GM23338 (cell line): ENCODE results near the gene ONECUT3. TPM values are rescaled to one million over a fixed set of nuclear protein-coding genes. Genes with fewer than 3 reads are reported as not detected.

Experiments used
- ATAC-seq: fragments of 200-7000 bp; cut with Tn5 transposase; 3 replicates; pipeline ENCODE4 v1.9.1; 2020
- DNase-seq: peaks from one replicate; pipeline ENCODE4 v3.0.0-alpha.2; 2015; ENCODE audit warnings: low spot score
- H2AFZ ChIP-seq: fragments of 200-600 bp; sonication (generic); 2 replicates; pipeline ENCODE4 v1.8.0; 2016; ENCODE audit warnings: antibody characterized with exemption, mild to moderate bottlenecking, moderate library complexity
- H3F3A ChIP-seq: fragments of 200-600 bp; sonication (generic); replicated peaks from 2 replicates; pipeline ENCODE4 v1.8.0; 2017; ENCODE audit warnings: antibody characterized with exemption, mixed run types, low read depth
- H3K27ac ChIP-seq: fragments of 200-600 bp; sonication (generic); 2 replicates; pipeline ENCODE4 v1.6.1; 2016; ENCODE audit warnings: low read depth
- H3K27me3 ChIP-seq: fragments of 200-600 bp; sonication (generic); 2 replicates; pipeline ENCODE4 v1.8.0; 2016; ENCODE audit warnings: mild to moderate bottlenecking, mixed run types, moderate library complexity; ENCODE audit not compliant: insufficient read depth
- H3K36me3 ChIP-seq: fragments of 200-600 bp; sonication (generic); 2 replicates; pipeline ENCODE4 v1.8.0; 2016; ENCODE audit warnings: mild to moderate bottlenecking; ENCODE audit not compliant: insufficient read depth
- H3K4me1 ChIP-seq: fragments of 200-600 bp; sonication (generic); 2 replicates; pipeline ENCODE4 v1.8.0; 2016; ENCODE audit warnings: mild to moderate bottlenecking, moderate library complexity; ENCODE audit not compliant: insufficient read depth
- H3K4me2 ChIP-seq: fragments of 200-600 bp; sonication (generic); 2 replicates; pipeline ENCODE4 v1.7.1; 2017; ENCODE audit warnings: mixed run types
- H3K4me3 ChIP-seq: fragments of 200-600 bp; sonication (generic); 2 replicates; pipeline ENCODE4 v1.6.1; 2016; ENCODE audit warnings: mixed run types
- H3K79me2 ChIP-seq: fragments of 200-600 bp; sonication (generic); replicated peaks from 2 replicates; pipeline ENCODE4 v1.8.0; 2017; ENCODE audit warnings: mild to moderate bottlenecking; ENCODE audit not compliant: insufficient read depth
- H3K9me2 ChIP-seq: fragments of 200-600 bp; sonication (generic); 2 replicates; pipeline ENCODE4 v1.8.0; 2017; ENCODE audit not compliant: insufficient read depth
- H4K20me1 ChIP-seq: fragments of 200-600 bp; sonication (generic); replicated peaks from 2 replicates; pipeline ENCODE4 v1.8.0; 2017; ENCODE audit warnings: mild to moderate bottlenecking; ENCODE audit not compliant: insufficient read depth
- H3K27ac Mint-ChIP-seq: 2 replicates; pipeline ENCODE4 v1.8.0; 2020; ENCODE audit warnings: inconsistent platforms, mild to moderate bottlenecking, moderate library complexity, mixed read lengths
- H3K27me3 Mint-ChIP-seq: 3 replicates; pipeline ENCODE4 v1.8.0; 2022; ENCODE audit warnings: low read depth, mild to moderate bottlenecking, moderate library complexity, mixed read lengths, inconsistent platforms; ENCODE audit not compliant: insufficient read depth, poor library complexity
- H3K36me3 Mint-ChIP-seq: 3 replicates; pipeline ENCODE4 v1.8.0; 2021; ENCODE audit warnings: low read depth, mild to moderate bottlenecking, inconsistent platforms, moderate library complexity, mixed read lengths
- H3K4me1 Mint-ChIP-seq: 3 replicates; pipeline ENCODE4 v1.8.0; 2020; ENCODE audit warnings: mild to moderate bottlenecking, inconsistent platforms, mixed read lengths
- H3K4me3 Mint-ChIP-seq: 3 replicates; pipeline ENCODE4 v1.8.0; 2021; ENCODE audit warnings: moderate library complexity, mild to moderate bottlenecking, inconsistent platforms, mixed read lengths
- H3K9me3 Mint-ChIP-seq: 3 replicates; pipeline ENCODE4 v1.8.0; 2020; ENCODE audit warnings: moderate library complexity, mild to moderate bottlenecking, inconsistent platforms, mixed read lengths
- CREB1 ChIP-seq: fragments of 250-450 bp; sonication (Bioruptor Pico); IDR thresholded peaks from 2 replicates; pipeline ENCODE4 v1.5.0; 2020; ENCODE audit warnings: low read depth, mild to moderate bottlenecking, moderate library complexity
- CTCF ChIP-seq, 2 experiments: fragments of 200-600 bp in 1 of 2; sonication (generic) in 1 of 2; conservative IDR thresholded peaks; 2 replicates each; pipeline versions ENCODE4 v1.5.1 to v1.6.1; 2016 to 2017; ENCODE audit warnings: antibody characterized with exemption in 2 of 2, low read depth in 2 of 2, mild to moderate bottlenecking in 2 of 2, moderate library complexity in 1 of 2
- ETS1 ChIP-seq: IDR thresholded peaks from 2 replicates; pipeline ENCODE4 v1.6.1; 2016; ENCODE audit warnings: antibody characterized with exemption
- EZH2 ChIP-seq: fragments of 200-600 bp; sonication (generic); IDR thresholded peaks from one replicate; pipeline ENCODE4 v1.8.0; 2017; ENCODE audit warnings: antibody characterized with exemption, mild to moderate bottlenecking, low read depth; ENCODE audit not compliant: unreplicated experiment
- EZH2phosphoT487 ChIP-seq: fragments of 200-600 bp; sonication (generic); IDR thresholded peaks from one replicate; pipeline ENCODE4 v1.8.1; 2018; ENCODE audit warnings: antibody characterized with exemption; ENCODE audit not compliant: unreplicated experiment
- JUNB ChIP-seq: IDR thresholded peaks from one replicate; pipeline ENCODE4 v1.6.1; 2016; ENCODE audit warnings: antibody characterized with exemption; ENCODE audit not compliant: unreplicated experiment
- NANOG ChIP-seq: IDR thresholded peaks from 2 replicates; pipeline ENCODE4 v1.6.1; 2016; ENCODE audit warnings: antibody characterized with exemption, borderline replicate concordance
- POLR2AphosphoS5 ChIP-seq: IDR thresholded peaks from 2 replicates; pipeline ENCODE4 v1.6.1; 2016; ENCODE audit warnings: antibody characterized with exemption, low read depth
- REST ChIP-seq: IDR thresholded peaks from one replicate; pipeline ENCODE4 v1.6.1; 2018; ENCODE audit warnings: antibody characterized with exemption; ENCODE audit not compliant: unreplicated experiment
- STAT1 ChIP-seq: IDR thresholded peaks from one replicate; pipeline ENCODE4 v1.6.1; 2016; ENCODE audit warnings: antibody characterized with exemption; ENCODE audit not compliant: unreplicated experiment
- ZNF114 ChIP-seq: fragments of 250-450 bp; sonication (Bioruptor Pico); IDR thresholded peaks from 2 replicates; pipeline ENCODE4 v1.5.0; 2020; ENCODE audit warnings: mild to moderate bottlenecking, moderate library complexity
- ZNF331 ChIP-seq: fragments of 250-450 bp; sonication (Bioruptor Pico); IDR thresholded peaks from 2 replicates; pipeline ENCODE4 v1.5.0; 2020; ENCODE audit warnings: low read depth, mild to moderate bottlenecking, moderate library complexity
- ZNF462 ChIP-seq: fragments of 250-450 bp; sonication (Bioruptor Pico); IDR thresholded peaks from 2 replicates; pipeline ENCODE4 v1.5.0; 2020; ENCODE audit warnings: mild to moderate bottlenecking, moderate library complexity
- polyA plus RNA-seq: library from polyadenylated mRNA; unstranded; fragments of >200 nt; fragmentation: Nextera tagmentation; extraction: Ambion mirVana; gene quantifications from 2 replicates; pipeline ENCODE4 v1.2.1, GENCODE V29; 2016
- total RNA-seq: library from RNA; depleted of rRNA; stranded (reverse); fragments of >200 nt; shearing (Covaris generic); gene quantifications from 2 replicates; pipeline ENCODE4 v1.2.3, GENCODE V29; 2014

Gene ONECUT3
- total and polyA plus RNA-seq, 2 experiments from 2014 or later = not detected

- no peak for DNase-seq
Observed at GRCh38 chr19:1782521-1782920, 29.2 kb downstream of the ONECUT3 start.

More at GRCh38 chr19:1782521-1782920, 29.2 kb downstream of the ONECUT3 start:
- no peak overlapping the region; the same call in 2 of the 3 replicates for H3K4me3 Mint-ChIP-seq
- no peak for ATAC-seq
- peaks cover 14% of the 10 kb centered on the region for H3K4me1 ChIP-seq
- H3K9me2 ChIP-seq = no peaks in the 10 kb centered on the region
- H3K79me2 ChIP-seq = no peaks in the 10 kb centered on the region
- H3K36me3 ChIP-seq = no peaks in the 10 kb centered on the region
- H4K20me1 ChIP-seq = no peaks in the 10 kb centered on the region; the same call in 1 of the 2 replicates
- TF ChIP-seq ZNF462 (CRISPR knock-in tag) (no peak), REST (no peak), ZNF114 (no peak), CREB1 (CRISPR knock-in tag) (no peak), ETS1 (no peak), JUNB (no peak), NANOG (no peak), ZNF331 (CRISPR knock-in tag) (no peak), POLR2AphosphoS5 (no peak), EZH2phosphoT487 (no peak), EZH2 (no peak), STAT1 (no peak), CTCF (conservative IDR thresholded peaks at IDR 0.05; ENCODE audit: low read depth in 2 of 2) (no peak)
- peaks cover 9% of the 10 kb centered on the region for H3K4me1 Mint-ChIP-seq
- peaks cover 57% of the 10 kb centered on the region for H3K27me3 Mint-ChIP-seq
- H3K4me2 ChIP-seq = no peak overlapping the region
- no peak overlapping the region for H3K27ac Mint-ChIP-seq
- peaks cover 26% of the 10 kb centered on the region for H3K9me3 Mint-ChIP-seq
- H3K4me3 ChIP-seq = no peak overlapping the region
- H3F3A ChIP-seq = peaks cover 4% of the 10 kb centered on the region; the same call in 1 of the 2 replicates
- H3K27ac ChIP-seq = no peak overlapping the region
- no peak overlapping the region for H2AFZ ChIP-seq
- H3K36me3 Mint-ChIP-seq = peaks cover 5% of the 10 kb centered on the region; the same call in 1 of the 3 replicates
- peaks cover 54% of the 10 kb centered on the region for H3K27me3 ChIP-seq
